Stimulated activated CD4-positive, alpha-beta T cell treated with anti-CD3 and anti-CD28 coated beads, Interleukin-1b, Interleukin-23, amount 100 ng/mL, for 1 hour (primary cell): Measurements from ENCODE around the gene CAMK1G.
A peak's percentile ranks its signal among the peaks of the same experiment; 100 is the strongest.

Experiments
- DNase-seq, 2 donors: peaks; one replicate each; pipeline ENCODE4 v3.0.0-alpha.2; 2020; ENCODE audit warnings: low read depth in 2 of 2

Gene CAMK1G

GRCh38 chr1:209635850-209636249 lies 52.3 kb downstream of the CAMK1G start:
- no peak for DNase-seq

- no peak for DNase-seq
Observed at GRCh38 chr1:209641832-209642172, 58.3 kb downstream of the CAMK1G start.

- DNase-seq = no peak
Observed at GRCh38 chr1:209642816-209643215, 59.3 kb downstream of the CAMK1G start.

- no peak for DNase-seq
Observed at GRCh38 chr1:209643285-209644020, 59.9 kb downstream of the CAMK1G start.

- no peak for DNase-seq
Observed at GRCh38 chr1:209645574-209646452, 62.3 kb downstream of the CAMK1G start.

- no peak for DNase-seq
Observed at GRCh38 chr1:209646558-209646957, 63.0 kb downstream of the CAMK1G start.

- no peak for DNase-seq
Observed at GRCh38 chr1:209647156-209647555, 63.6 kb downstream of the CAMK1G start.

GRCh38 chr1:209648346-209648745 lies 64.8 kb downstream of the CAMK1G start:
- DNase-seq = no peak

GRCh38 chr1:209648931-209649776 lies 65.6 kb downstream of the CAMK1G start:
- no peak for DNase-seq

GRCh38 chr1:209650454-209650853 lies 66.9 kb downstream of the CAMK1G start:
- DNase-seq = no peak

GRCh38 chr1:209651138-209651587 lies 67.6 kb downstream of the CAMK1G start:
- DNase-seq = peak; percentile 7 to 10

GRCh38 chr1:209652121-209652735 lies 68.7 kb downstream of the CAMK1G start, which contains the start of gene LAMB3:
TSS of gene LAMB3 (minus strand) at chr1:209652425. CDS start at chr1:209650944, 1,481 bp downstream.
- DNase-seq = no peak

- peak in 1 of 2 donors; percentile 7 for DNase-seq
Observed at GRCh38 chr1:209652873-209653401, 69.4 kb downstream of the CAMK1G start.

GRCh38 chr1:209653915-209654351 lies 70.4 kb downstream of the CAMK1G start:
- DNase-seq = no peak

- no peak for DNase-seq
Observed at GRCh38 chr1:209655411-209656231, 72.1 kb downstream of the CAMK1G start.

- no peak for DNase-seq
Observed at GRCh38 chr1:209657140-209657879, 73.8 kb downstream of the CAMK1G start.

- DNase-seq = no peak
Observed at GRCh38 chr1:209657918-209658317, 74.4 kb downstream of the CAMK1G start.

- DNase-seq = no peak
Observed at GRCh38 chr1:209659909-209660308, 76.4 kb downstream of the CAMK1G start.

GRCh38 chr1:209661071-209661470 lies 77.6 kb downstream of the CAMK1G start:
- no peak for DNase-seq
